Gastrocnemius medialis (tissue), 4 donors: ENCODE data around the gene SPN.
"Not testable (repeated sequence)": the region's sequence is repeated elsewhere in the genome, so short reads cannot be mapped to it uniquely, and the experiment has no call there.

Source experiments
- POLR2A ChIP-seq, 2 donors: fragments of 450-650 bp; IDR thresholded peaks; one replicate each; pipeline ENCODE4 v1.6.1; 2017; ENCODE audit warnings: antibody characterized with exemption in 2 of 2, mild to moderate bottlenecking in 2 of 2, moderate library complexity in 2 of 2
- TF ChIP-seq, protein P1 (sequence below), 5 experiments: fragments of 450-650 bp in 3 of 5; fragments of 200-600 bp in 2 of 5; sonication (generic) in 2 of 5; IDR thresholded peaks in 4 of 5; conservative IDR thresholded peaks in 1 of 5; 1 replicate in 4 of 5; 2 replicates in 1 of 5; pipeline ENCODE4 v1.5.1; 2016 to 2019; ENCODE audit warnings: antibody characterized with exemption in 5 of 5, mild to moderate bottlenecking in 3 of 5, moderate library complexity in 3 of 5

DNA sequence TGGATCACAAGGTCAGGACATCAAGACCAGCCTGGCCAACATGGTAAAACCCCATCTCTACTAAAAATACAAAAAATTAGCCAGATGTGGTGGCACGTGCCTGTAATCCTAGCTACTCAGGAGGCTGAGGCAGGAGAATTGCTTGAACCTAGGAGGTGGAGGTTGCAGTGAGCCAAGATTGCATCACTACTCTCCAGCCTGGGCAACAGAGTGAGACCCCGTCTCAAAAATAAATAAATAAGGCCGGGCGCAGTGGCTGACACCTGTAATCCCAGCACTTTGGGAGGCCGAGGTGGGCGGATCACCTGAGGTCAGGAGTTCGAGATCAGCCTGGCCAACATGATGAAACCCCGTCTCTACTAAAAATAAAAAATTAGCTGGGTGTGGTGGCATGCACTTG is 24.3 kb upstream of the SPN start:
- TF ChIP-seq, protein P1, sequence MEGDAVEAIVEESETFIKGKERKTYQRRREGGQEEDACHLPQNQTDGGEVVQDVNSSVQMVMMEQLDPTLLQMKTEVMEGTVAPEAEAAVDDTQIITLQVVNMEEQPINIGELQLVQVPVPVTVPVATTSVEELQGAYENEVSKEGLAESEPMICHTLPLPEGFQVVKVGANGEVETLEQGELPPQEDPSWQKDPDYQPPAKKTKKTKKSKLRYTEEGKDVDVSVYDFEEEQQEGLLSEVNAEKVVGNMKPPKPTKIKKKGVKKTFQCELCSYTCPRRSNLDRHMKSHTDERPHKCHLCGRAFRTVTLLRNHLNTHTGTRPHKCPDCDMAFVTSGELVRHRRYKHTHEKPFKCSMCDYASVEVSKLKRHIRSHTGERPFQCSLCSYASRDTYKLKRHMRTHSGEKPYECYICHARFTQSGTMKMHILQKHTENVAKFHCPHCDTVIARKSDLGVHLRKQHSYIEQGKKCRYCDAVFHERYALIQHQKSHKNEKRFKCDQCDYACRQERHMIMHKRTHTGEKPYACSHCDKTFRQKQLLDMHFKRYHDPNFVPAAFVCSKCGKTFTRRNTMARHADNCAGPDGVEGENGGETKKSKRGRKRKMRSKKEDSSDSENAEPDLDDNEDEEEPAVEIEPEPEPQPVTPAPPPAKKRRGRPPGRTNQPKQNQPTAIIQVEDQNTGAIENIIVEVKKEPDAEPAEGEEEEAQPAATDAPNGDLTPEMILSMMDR (IDR thresholded peaks at IDR 0.05 in 4 of 5, conservative IDR thresholded peaks at IDR 0.05 in 1 of 5): not testable (repeated sequence)
- not testable (repeated sequence) for TF ChIP-seq POLR2A (IDR thresholded peaks at IDR 0.05)
